HG03520 (cell line): ENCODE measurements around the gene EVC.

Experiments
- ATAC-seq: cut with Tn5 transposase; IDR thresholded peaks from one replicate; pipeline ENCODE4 v1.9.1; 2021; ENCODE audit warnings: mild to moderate bottlenecking, moderate library complexity; ENCODE audit not compliant: unreplicated experiment

Gene EVC

DNA sequence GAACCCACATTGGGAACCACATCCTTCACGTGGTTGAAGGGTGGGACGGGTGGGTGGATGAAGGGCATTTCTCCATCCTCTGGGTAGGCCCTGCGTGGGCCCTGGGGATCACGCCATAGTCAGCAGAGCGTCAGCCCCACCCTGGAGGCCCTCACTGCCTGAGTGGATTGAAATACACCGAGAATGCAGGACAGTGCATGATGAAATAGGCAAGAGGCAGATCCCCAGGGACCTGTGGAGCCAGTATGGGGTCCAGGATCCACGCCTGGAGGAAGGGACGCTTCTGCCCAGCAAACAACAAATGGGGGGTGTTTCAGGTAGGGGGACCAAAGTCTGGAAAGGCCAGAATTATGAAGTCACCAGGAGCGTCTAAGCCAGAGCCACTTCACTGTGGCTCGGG lies 19.4 kb downstream of the EVC start:
- no peak for ATAC-seq

DNA sequence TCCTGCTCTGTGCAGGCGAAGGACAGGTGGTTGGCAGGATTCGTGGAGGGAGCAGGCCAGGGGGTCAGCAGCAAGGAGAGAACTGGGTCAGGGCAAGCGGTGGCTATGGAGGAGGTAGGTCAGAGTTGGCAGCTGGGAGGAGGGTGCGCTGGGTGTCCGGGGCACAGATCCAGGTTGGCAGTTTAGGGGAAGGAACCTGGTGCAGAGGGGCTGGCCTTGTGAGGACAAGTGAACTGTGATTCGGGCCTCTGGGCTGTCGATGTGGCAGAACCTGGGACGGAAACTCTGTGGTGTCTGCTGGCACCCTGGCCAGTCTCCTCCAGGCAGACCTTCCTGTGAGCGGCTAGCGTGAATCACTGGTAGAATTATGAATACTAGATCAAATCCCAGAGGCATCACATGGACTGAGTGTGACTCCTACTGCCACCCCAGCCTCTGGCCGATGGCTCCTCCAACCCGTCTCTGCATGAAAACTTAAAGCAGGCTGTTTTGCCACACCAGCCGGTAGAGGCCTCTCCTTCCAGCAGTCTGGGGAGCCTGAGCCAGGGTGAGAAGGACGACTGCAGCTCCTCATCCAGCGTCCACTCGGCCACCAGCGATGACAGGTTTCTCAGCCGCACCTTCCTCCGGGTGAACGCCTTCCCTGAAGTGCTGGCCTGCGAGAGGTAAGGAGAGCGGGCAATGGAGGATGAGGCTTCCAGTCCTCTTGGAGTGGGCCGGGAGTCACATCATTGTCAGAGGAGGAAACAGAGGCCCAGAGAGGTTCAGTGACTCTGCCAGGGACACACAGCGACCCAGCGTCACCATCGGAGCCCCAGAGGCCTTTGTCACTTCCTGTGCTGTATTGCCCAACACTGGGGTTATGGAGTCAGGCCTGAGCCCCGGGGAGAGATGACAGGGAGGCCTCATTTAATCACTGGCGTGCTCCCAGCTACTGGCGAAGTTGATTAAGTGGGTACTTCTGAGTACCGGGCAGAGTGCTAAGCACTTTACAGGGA lies 20.3 kb downstream of the EVC start:
- no peak for ATAC-seq

- no peak for ATAC-seq
Observed at GRCh38 chr4:5732158-5732557, 21.2 kb downstream of the EVC start.

GRCh38 chr4:5734853-5735252 lies 23.9 kb downstream of the EVC start:
- ATAC-seq = no peak

DNA sequence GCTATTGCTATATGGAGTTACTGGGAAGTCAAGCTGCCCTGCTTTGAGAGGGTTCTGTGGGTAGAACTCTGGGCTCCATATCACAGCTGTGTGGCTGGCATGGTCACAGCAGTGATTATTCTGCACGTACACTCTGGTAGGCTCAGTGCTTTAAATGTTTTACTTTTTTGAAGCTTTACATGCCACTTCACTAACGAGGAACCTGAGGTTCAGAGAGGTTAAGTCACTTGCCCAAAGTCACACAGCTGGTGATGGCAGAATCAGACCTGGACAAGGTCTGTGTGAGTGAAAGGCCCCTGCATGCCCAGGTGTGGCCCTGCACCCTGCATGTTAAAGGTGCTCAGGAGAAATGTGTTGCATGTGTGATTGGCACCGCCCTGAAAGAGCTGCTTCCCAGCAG lies 24.5 kb downstream of the EVC start:
- ATAC-seq = no peak

GRCh38 chr4:5738061-5738460 lies 27.1 kb downstream of the EVC start:
- no peak for ATAC-seq

DNA sequence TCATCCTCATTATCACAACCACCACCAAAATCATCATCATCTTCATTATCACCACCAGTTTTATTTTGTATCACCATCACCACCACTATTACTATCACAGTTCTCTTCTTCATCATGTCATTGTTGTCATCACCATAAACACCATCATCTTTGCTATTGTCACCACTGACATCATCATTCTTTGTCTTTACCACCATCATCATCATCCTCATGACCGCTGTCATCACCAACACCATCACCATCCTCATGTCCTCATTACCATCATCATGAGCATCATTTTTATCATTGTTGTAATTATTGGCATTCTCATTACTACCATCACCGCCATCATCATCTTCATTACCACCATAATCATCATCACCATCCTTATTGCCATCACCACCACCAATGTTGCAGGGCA lies 31.4 kb downstream of the EVC start:
- ATAC-seq = no peak

- no peak for ATAC-seq
Observed at GRCh38 chr4:5742968-5743367, 32.0 kb downstream of the EVC start.

DNA sequence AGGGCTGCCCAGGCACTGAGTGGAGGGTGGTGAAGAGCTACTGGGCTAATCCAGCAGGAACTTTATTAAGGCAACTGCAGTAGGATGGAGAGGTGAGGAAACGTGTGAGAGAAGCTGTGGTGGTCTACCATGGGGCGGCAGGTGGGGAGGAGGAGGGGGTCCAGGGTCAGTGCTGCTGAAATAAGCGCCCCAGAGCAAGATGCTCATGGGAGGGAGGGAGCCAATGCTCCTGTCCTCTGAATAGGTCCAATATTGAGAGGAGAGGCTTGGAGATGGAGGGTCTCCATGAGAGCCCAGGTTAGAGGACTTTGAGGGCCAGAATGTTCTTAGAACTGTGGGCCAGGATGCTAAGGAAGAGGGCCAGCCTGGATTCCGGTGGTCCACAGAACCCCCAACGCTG lies 35.2 kb downstream of the EVC start:
- no peak for ATAC-seq

DNA sequence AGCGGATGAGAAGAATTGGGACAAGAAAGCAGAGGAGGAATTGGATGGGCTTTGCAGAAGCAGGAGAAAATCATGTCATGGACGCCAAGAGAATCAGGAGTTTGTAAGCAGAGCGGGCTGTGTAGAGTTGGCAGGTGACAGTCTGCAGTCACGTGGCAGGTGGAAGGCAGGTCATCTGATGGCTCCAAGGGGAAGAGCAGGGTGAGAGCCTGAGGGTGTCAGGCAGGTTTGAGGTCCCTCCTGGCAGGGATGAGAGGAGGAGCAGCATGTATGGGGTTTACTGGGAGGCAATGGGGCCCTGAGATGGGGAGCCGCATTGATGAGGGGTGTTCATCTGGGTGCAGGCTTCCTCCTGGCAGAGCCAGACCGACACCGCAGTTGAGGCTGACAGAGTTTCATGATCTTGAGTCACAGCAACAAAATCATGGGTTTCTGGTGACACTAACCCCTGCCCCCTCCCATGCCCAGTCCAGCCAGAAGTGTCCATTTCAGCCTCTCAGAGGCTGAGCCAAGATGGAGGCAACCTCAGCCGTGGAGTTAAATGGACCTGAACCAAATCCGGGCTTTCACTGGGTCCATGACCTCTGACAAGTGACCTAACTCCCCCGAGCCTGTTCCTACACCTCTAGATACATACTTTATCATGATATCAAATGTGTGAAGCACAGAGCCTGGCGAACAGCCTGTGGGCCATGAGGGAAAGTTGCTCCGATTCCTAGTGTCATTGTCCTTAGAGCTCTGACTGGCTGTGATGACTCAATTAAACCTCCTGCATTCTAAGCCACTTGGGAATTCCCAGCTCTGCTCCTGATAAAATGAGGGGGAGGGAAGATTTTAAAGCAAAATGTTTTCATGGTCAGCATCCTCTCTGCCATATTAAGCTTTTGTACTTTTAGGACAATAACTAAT lies 36.1 kb downstream of the EVC start:
- no peak for ATAC-seq

GRCh38 chr4:5747738-5748375 lies 36.9 kb downstream of the EVC start:
- ATAC-seq = no peak

- ATAC-seq = no peak
Observed at GRCh38 chr4:5749568-5749967, 38.6 kb downstream of the EVC start.

DNA sequence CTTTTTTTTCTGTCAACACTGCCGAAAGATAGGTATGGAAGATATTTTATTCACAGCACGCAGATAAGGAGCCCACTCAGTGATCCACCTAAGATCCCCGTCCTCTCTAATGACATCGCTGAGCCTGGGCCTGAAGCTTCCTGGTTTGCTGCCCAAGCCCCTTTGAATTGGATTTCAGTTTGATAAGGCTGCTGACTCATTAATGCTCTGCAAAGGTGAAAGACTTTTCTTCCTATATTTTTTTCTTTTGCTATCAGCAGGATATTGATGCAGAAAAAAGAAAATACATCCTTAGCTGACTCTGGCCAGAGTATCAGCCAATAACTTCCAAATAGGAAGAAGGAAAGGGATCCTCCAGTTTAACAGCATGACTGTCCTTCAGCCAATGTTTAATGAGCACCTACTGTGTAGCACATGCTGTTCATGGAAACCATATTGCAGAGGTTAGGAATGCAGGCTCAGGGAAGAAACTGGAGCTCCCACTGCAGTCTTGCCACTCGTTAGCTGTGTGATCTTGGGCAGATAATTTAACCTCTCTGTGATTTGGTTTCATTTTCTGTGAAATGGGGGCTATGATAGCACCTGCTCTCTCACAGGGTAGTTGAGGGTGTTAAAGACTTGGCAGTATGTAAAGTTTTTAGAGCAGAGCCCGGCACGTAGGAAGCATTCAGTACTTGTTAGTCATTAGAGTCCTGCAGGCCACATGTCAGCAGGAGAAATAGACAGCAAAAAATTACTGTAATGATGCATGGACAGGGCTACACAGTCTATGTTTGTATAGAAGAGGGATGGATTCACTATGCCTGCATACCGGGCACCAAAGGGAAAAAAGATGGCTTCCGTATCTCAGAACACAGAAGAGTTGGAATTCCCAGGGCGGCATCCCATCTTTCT lies 39.3 kb downstream of the EVC start:
- ATAC-seq = no peak

DNA sequence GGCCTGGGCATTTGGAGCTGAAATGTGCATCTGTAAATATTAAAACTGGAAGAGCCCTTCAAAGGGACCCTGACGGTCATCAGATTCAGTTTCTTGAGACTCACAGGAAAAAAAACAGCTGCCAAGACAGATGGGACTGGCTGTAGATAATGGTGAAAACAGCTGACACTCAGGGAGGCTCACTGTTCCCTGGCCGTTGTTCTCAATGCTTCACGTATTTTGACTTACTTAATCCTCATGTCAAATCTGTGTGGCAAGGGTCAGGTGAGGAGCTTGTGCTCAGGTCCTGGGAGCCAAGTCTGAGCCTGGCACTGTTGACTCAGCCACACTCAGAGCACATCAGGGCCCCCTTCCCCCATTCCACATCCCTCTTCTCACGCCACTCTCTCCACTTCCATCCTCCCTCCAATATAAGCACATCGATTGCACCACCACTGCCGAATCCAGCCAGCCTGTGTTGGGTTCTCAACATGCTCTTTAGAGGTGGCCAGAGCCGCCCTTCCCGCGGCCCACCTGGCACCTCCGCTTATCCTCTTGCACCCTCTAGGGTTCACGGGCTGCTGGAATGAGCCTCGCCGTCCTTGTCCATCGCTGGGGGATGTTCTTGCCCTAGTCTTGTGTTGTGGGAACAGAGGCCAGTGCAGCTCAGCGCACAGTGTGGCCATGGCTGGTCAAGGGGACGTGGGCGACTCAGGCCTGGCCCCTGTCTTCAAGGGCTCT lies 40.1 kb downstream of the EVC start:
- ATAC-seq = no peak

DNA sequence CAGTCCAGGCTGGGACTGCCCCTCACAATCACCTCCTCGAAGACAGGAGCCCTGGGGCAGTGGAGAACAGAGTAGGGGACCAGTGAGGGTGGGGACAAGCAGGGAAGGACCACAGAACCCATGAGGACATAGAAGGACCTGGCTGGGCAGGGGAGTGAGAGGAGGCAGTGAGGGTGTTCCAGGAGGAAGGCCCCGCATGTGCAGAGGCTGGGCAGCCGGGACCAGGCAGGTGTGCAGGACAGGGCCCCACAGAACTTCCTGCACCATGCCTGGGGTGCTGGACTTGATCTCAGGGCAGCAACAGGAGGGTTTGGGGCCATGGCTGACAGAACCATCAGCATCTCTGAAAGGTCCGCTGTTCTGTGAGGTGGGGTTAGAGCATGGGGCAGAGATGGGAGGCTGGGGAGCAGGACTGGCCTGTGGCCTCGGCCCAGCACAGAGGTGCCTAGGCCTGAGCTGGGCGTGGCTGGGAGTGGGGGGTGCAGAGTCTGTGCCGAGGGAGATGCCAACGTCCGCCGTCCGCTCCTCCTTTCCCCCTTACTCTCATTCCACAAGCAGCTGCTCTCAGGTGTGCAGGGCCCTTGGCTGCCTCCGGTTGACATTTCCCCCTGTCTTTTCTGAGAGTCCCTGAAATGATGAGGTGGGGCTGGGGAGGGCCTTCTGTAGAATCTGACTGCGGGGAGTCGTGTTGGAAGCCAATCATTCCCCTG lies 40.8 kb downstream of the EVC start:
- ATAC-seq = no peak

DNA sequence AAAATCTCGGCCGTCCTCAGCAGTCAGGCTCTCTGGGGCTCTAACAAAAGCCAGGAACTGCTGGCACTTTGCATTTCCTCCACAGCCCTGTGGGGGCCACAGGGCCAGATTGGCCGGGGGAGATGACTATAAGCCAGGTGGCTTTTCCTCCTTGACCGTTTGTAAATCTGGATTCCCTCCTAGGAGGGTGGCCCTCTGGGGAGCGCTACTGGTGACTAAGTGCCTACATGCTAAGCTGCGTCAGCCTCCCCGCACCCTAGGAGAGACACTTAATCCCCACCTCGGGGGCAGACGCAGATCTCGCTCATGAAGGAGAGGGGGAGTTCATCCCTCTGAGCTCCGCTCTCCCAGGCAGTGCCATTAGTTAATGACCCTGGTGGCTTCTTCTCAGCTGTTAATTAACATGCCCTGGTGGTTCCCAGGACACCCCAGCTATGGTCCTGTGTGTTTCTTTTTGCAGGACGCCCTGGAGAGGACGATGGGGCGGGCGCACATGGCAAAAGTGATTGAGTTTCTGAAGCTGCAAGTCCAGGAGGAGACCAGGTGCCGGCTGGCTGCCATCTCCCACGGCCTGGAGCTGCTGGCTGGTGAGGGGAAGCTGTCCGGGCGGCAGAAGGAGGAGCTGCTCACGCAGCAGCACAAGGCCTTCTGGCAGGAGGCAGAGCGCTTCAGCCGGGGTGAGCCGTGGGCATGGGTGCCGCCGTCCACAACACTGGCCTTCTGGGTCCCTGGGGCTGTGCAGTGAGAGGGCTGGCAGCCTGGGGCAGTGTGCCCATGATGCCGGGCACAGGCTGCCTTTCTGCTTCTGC lies 41.6 kb downstream of the EVC start:
- no peak for ATAC-seq

DNA sequence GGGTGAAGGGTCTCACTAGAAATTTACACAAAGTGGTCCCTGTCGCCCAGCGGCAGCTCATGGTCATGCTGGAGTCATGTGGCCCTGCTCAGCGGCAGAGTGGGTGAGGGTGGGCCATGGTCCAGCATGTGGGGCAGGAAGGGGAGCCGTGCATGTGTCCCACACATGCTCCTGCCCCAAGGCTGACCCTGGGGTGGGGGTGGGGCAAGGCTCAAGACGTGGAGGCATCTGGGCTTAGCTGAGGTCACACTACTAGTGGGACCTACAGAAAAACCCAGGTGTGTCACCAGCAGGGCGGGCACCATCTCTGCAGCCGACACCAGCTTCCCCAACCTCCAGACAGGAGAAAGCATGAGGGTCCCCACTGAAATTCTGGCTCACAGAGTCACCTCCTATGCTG lies 42.4 kb downstream of the EVC start:
- ATAC-seq = no peak
